H1 (cell line): ENCODE data around the gene R3HCC1L. TPM values are rescaled to one million over a fixed set of nuclear protein-coding genes. Genes with fewer than 3 reads are reported as not detected.

ENCODE experiments used
- CTCF ChIA-PET: fragments of 300-600 bp; sonication (Branson Sonifier 250); formaldehyde crosslinking; loops from one replicate; lab custom pipeline; 2021; ENCODE audit not compliant: partially characterized antibody; lab: Charles Lee
- POLR2A ChIA-PET: fragments of 300-600 bp; sonication (Branson Sonifier 250); formaldehyde crosslinking; loops from one replicate; lab custom pipeline; 2021; ENCODE audit warnings: inconsistent platforms; ENCODE audit not compliant: partially characterized antibody; lab: Charles Lee
- DNase-seq, 2 experiments: peaks; one replicate each; pipeline versions ENCODE4 v3.0.0 to v3.0.0-alpha.2; 2010 to 2022; ENCODE audit warnings: low spot score in 2 of 2, low read depth in 1 of 2, mixed read lengths in 1 of 2
- FAIRE-seq: peaks from 2 replicates; lab custom pipeline; 2011; peaks lifted over from hg19 to GRCh38; lab: Jason Lieb, UNC
- H2AFZ ChIP-seq: 2 replicates; pipeline ENCODE4 v1.8.1; 2012; ENCODE audit warnings: low read length, inconsistent platforms
- H2AK5ac ChIP-seq: 2 replicates; pipeline ENCODE4 v1.6.1; 2013; ENCODE audit warnings: low read depth, low read length
- H2BK120ac ChIP-seq: replicated peaks from 2 replicates; pipeline ENCODE3; 2013; ENCODE audit warnings: low read depth, low read length, inconsistent platforms
- H2BK12ac ChIP-seq: 2 replicates; pipeline ENCODE4 v1.6.1; 2013; ENCODE audit warnings: low read depth, low read length
- H2BK15ac ChIP-seq: 2 replicates; pipeline ENCODE4 v1.6.1; 2013; ENCODE audit warnings: low read length
- H2BK20ac ChIP-seq: 2 replicates; pipeline ENCODE4 v1.6.1; 2013; ENCODE audit warnings: low read length
- H2BK5ac ChIP-seq: 2 replicates; pipeline ENCODE4 v1.6.1; 2013; ENCODE audit warnings: low read depth, low read length
- H3K14ac ChIP-seq: 2 replicates; pipeline ENCODE4 v1.6.1; 2013; ENCODE audit warnings: inconsistent platforms; ENCODE audit not compliant: insufficient read length
- H3K18ac ChIP-seq: 2 replicates; pipeline ENCODE4 v1.6.1; 2013; ENCODE audit warnings: low read length; ENCODE audit errors: extremely low read depth
- H3K23ac ChIP-seq: 2 replicates; pipeline ENCODE4 v1.6.1; 2013; ENCODE audit warnings: inconsistent platforms; ENCODE audit not compliant: insufficient read length
- H3K23me2 ChIP-seq: 2 replicates; pipeline ENCODE4 v1.6.1; 2013; ENCODE audit warnings: low read depth, low read length
- H3K27ac ChIP-seq: 2 replicates; pipeline ENCODE4 v1.6.1; 2011; ENCODE audit warnings: low read depth, low read length, inconsistent platforms
- H3K27me3 ChIP-seq, 4 experiments: replicated peaks in 1 of 4; 1 replicate in 1 of 4; 2 replicates in 3 of 4; pipeline versions ENCODE4 v1.6.1 to v1.8.1; 2011 to 2013; ENCODE audit warnings: low read length in 3 of 4, mild to moderate bottlenecking in 3 of 4, inconsistent platforms in 2 of 4, mixed read lengths in 2 of 4, moderate library complexity in 1 of 4; ENCODE audit not compliant: control insufficient read depth in 3 of 4, insufficient read depth in 3 of 4; ENCODE audit errors: extremely low read depth in 1 of 4
- H3K36me3 ChIP-seq, 4 experiments: 2 replicates each; pipeline versions ENCODE4 v1.6.1 to v1.8.1; 2011 to 2013; ENCODE audit warnings: mild to moderate bottlenecking in 4 of 4, low read length in 3 of 4, moderate library complexity in 2 of 4, control low read depth in 1 of 4, inconsistent platforms in 1 of 4; ENCODE audit not compliant: insufficient read depth in 4 of 4, control insufficient read depth in 2 of 4
- H3K4ac ChIP-seq: replicated peaks from 2 replicates; pipeline ENCODE3; 2013; ENCODE audit warnings: low read length, low read depth, mixed read lengths, inconsistent platforms; ENCODE audit not compliant: insufficient read length
- H3K4me1 ChIP-seq, 4 experiments: replicated peaks in 1 of 4; 1 replicate in 1 of 4; 2 replicates in 3 of 4; pipeline versions ENCODE4 v1.6.1 to v1.8.1; 2011 to 2013; ENCODE audit warnings: low read length in 3 of 4, inconsistent platforms in 2 of 4, mixed read lengths in 1 of 4; ENCODE audit not compliant: insufficient read depth in 4 of 4, control insufficient read depth in 3 of 4
- H3K4me2 ChIP-seq, 2 experiments: 2 replicates each; pipeline versions ENCODE4 v1.6.1 to v1.8.1; 2011 to 2013; ENCODE audit warnings: low read depth in 2 of 2, low read length in 2 of 2, control low read depth in 1 of 2, inconsistent platforms in 1 of 2, mild to moderate bottlenecking in 1 of 2; ENCODE audit not compliant: insufficient read depth in 1 of 2
- H3K4me3 ChIP-seq, 4 experiments: fragments of 200-600, 300-600 bp in 1 of 4; sonication (generic), shearing (Covaris generic), sonication (Bioruptor Twin) in 1 of 4; 2 replicates each; pipeline versions ENCODE4 v1.5.1 to v1.8.1; 2011 to 2016; ENCODE audit warnings: low read length in 4 of 4, low read depth in 3 of 4, control low read depth in 2 of 4, inconsistent platforms in 2 of 4, mild to moderate bottlenecking in 2 of 4, mixed read lengths in 1 of 4, moderate library complexity in 1 of 4; ENCODE audit not compliant: insufficient read depth in 2 of 4; ENCODE audit errors: extremely low read depth in 1 of 4
- H3K56ac ChIP-seq: replicated peaks from 2 replicates; pipeline ENCODE3; 2013; ENCODE audit warnings: low read depth, mild to moderate bottlenecking, mixed read lengths, low read length, inconsistent platforms; ENCODE audit not compliant: insufficient read length
- H3K79me1 ChIP-seq: 2 replicates; pipeline ENCODE4 v1.6.1; 2013; ENCODE audit warnings: low read depth, low read length, control low read depth
- H3K79me2 ChIP-seq, 2 experiments: 2 replicates each; pipeline versions ENCODE4 v1.6.1 to v1.8.1; 2012 to 2013; ENCODE audit warnings: low read length in 2 of 2, mild to moderate bottlenecking in 2 of 2, inconsistent platforms in 1 of 2; ENCODE audit not compliant: insufficient read depth in 2 of 2, control insufficient read depth in 1 of 2
- H3K9ac ChIP-seq, 4 experiments: replicated peaks in 1 of 4; 1 replicate in 1 of 4; 2 replicates in 3 of 4; pipeline versions ENCODE4 v1.6.1 to v1.8.1; 2011 to 2013; ENCODE audit warnings: low read depth in 3 of 4, low read length in 3 of 4, control low read depth in 2 of 4, mild to moderate bottlenecking in 2 of 4, moderate library complexity in 2 of 4, inconsistent platforms in 1 of 4; ENCODE audit errors: extremely low read depth in 1 of 4
- H3K9me3 ChIP-seq, 2 experiments: 2 replicates each; pipeline versions ENCODE4 v1.6.1 to v1.8.1; 2012 to 2013; ENCODE audit warnings: mild to moderate bottlenecking in 2 of 2, moderate library complexity in 2 of 2, control low read depth in 1 of 2, inconsistent platforms in 1 of 2, low read depth in 1 of 2, low read length in 1 of 2, mixed read lengths in 1 of 2; ENCODE audit not compliant: insufficient read depth in 2 of 2
- H4K20me1 ChIP-seq, 2 experiments: replicated peaks in 1 of 2; 2 replicates each; pipeline versions ENCODE3 to v1.8.1; 2011 to 2013; ENCODE audit warnings: inconsistent platforms in 2 of 2, low read length in 2 of 2, mild to moderate bottlenecking in 1 of 2; ENCODE audit not compliant: insufficient read depth in 2 of 2, control insufficient read depth in 1 of 2
- H4K5ac ChIP-seq: 2 replicates; pipeline ENCODE4 v1.6.1; 2013; ENCODE audit warnings: low read length, low read depth, mixed read lengths, inconsistent platforms; ENCODE audit not compliant: insufficient read length
- H4K8ac ChIP-seq: 2 replicates; pipeline ENCODE4 v1.8.0; 2013; ENCODE audit warnings: mild to moderate bottlenecking, moderate library complexity, low read length, inconsistent platforms; ENCODE audit not compliant: insufficient read depth; ENCODE audit errors: extremely low read depth
- H4K91ac ChIP-seq: replicated peaks from 2 replicates; pipeline ENCODE3; 2013; ENCODE audit warnings: low read length, mixed read lengths, inconsistent platforms; ENCODE audit not compliant: insufficient read length
- BRCA1 ChIP-seq: IDR thresholded peaks from 2 replicates; pipeline ENCODE4 v1.6.1; 2012; ENCODE audit warnings: low read depth, low read length, improper control_type of control experiment
- CBX8 ChIP-seq: fragments of 300-800, 300-1000 bp; sonication (generic); IDR thresholded peaks from 2 replicates; pipeline ENCODE4 v1.7.1; 2016; ENCODE audit warnings: low read depth, low read length, borderline replicate concordance
- KDM5A ChIP-seq: fragments of 200-600 bp; IDR thresholded peaks from 2 replicates; pipeline ENCODE4 v1.7.1; 2012; ENCODE audit warnings: mild to moderate bottlenecking, low read length, inconsistent platforms, mixed read lengths
- RAD21 ChIP-seq, 2 experiments: IDR thresholded peaks in 1 of 2; conservative IDR thresholded peaks in 1 of 2; 2 replicates each; pipeline ENCODE4 v1.6.1; 2011; ENCODE audit warnings: low read depth in 2 of 2, low read length in 2 of 2, improper control_type of control experiment in 1 of 2, inconsistent platforms in 1 of 2, mild to moderate bottlenecking in 1 of 2, moderate library complexity in 1 of 2
- WGBS, 2 experiments: shearing (Covaris generic) in 1 of 2; methylation state at CpG; one replicate each; pipeline versions ENCODE4 v1.1.6 to v1.1.7; 2013 to 2015; ENCODE audit warnings: low lambda C conversion rate in 2 of 2, mixed read lengths in 2 of 2, inconsistent platforms in 1 of 2, low coverage in 1 of 2, missing lambda C conversion rate in 1 of 2; ENCODE audit not compliant: insufficient replicate concordance in 2 of 2, insufficient coverage in 1 of 2, insufficient read length in 1 of 2; ENCODE audit errors: extremely low coverage in 1 of 2, missing lambda C conversion rate in 1 of 2; 5-methylcytosine and 5-hydroxymethylcytosine counted together
- polyA plus RNA-seq, 7 experiments: library from polyadenylated mRNA; depleted of rRNA in 3 of 7; stranded (reverse) in 5 of 7; unstranded in 2 of 7; fragments of >200 nt in 5 of 7; fragments of 200-250 nt in 2 of 7; gene quantifications; 1 replicate in 5 of 7; 2 replicates in 1 of 7; 4 replicates in 1 of 7; pipeline versions ENCODE4 v1.2.1 to v1.2.3, GENCODE V29; 2011 to 2013; ENCODE audit warnings: missing spikeins in 2 of 7, mixed read lengths in 2 of 7
- total RNA-seq: library from RNA; stranded (reverse); fragmentation: NEBNext Ultra II Directional; extraction: Animal tissue kit (Norgen Biotek cat#: 25700); gene quantifications from 2 replicates; pipeline ENCODE4 v1.2.1, GENCODE V29; 2021

The R3HCC1L gene
- total and polyA plus RNA-seq, 2 of the 8 experiments (the other 6 are each of a cell fraction or from before 2014, with no cell fraction given), result 6.9 to 13.9 TPM

GRCh38 chr10:98224996-98225395 is 90.5 kb downstream of the R3HCC1L start:
- Histone ChIP-seq H2BK15ac (no peak overlapping the region), H2BK20ac (no peak overlapping the region), H3K4me2 (no peak overlapping the region), H2AFZ (no peak overlapping the region), H3K27ac (no peak overlapping the region), H2BK5ac (no peak overlapping the region), H3K9me3 (no peaks in the 10 kb centered on the region; a peak in 1 of 4 replicates), H3K14ac (no peak overlapping the region), H3K4ac (no peak overlapping the region), H3K4me1 (peaks cover 0 to 5% (median 3%) of the 10 kb centered on the region in 4 experiments; a peak in 5 of 7 replicates), H2AK5ac (no peak overlapping the region), H2BK120ac (no peak overlapping the region), H4K8ac (no peak overlapping the region), H3K79me1 (no peaks in the 10 kb centered on the region), H3K23ac (no peak overlapping the region), H3K27me3 (no peaks in the 10 kb centered on the region), H3K18ac (no peak overlapping the region), H4K20me1 (peaks cover 2 to 3% of the 10 kb centered on the region in 2 experiments), H3K9ac (peak overlapping the region in 1 of 4 experiments; percentile 13; a peak in 1 of 7 replicates), H4K5ac (no peak overlapping the region), H3K36me3 (no peaks in the 10 kb centered on the region; a peak in 1 of 8 replicates), H3K4me3 (no peak overlapping the region), H3K56ac (no peak overlapping the region), H4K91ac (no peak overlapping the region), H3K23me2 (no peaks in the 10 kb centered on the region), H3K79me2 (peaks cover 0 to 9% of the 10 kb centered on the region in 2 experiments; a peak in 1 of 4 replicates), H2BK12ac (no peak overlapping the region)
- 88% methylated on average over 1 of the region's 1 CpG; no CpG with 5 or more reads in 1 of the 2 experiments for WGBS, 2 experiments
- ChIA-PET CTCF (interaction anchor here (0.6 to 1.1 kb wide), 2 partner anchors 43 to 1584 kb away, joined by 3 to 4 read pairs; no protein-coding TSS in a partner anchor), POLR2A (interaction anchor here (0.6 kb wide), 1 partner anchor 167 kb away, joined by 3 read pairs; no protein-coding TSS in a partner anchor)
- TF ChIP-seq BRCA1 (no peak), KDM5A (no peak), RAD21 (IDR thresholded peaks at IDR 0.05 in 1 of 2, conservative IDR thresholded peaks at IDR 0.05 in 1 of 2; ENCODE audit: low read depth in 2 of 2, low read length in 2 of 2) (no peak), CBX8 (no peak)
- FAIRE-seq, result no peak
- DNase-seq, result no peak
